NCI-H1417 treated with DMSO at 0.1 percent for 48 hours (cell line): ENCODE results near the gene VIPR2.

Experiments
- DNase-seq: peaks from one replicate; lab custom pipeline; 2025; lab: John Stamatoyannopoulos, UW

Gene VIPR2

DNA sequence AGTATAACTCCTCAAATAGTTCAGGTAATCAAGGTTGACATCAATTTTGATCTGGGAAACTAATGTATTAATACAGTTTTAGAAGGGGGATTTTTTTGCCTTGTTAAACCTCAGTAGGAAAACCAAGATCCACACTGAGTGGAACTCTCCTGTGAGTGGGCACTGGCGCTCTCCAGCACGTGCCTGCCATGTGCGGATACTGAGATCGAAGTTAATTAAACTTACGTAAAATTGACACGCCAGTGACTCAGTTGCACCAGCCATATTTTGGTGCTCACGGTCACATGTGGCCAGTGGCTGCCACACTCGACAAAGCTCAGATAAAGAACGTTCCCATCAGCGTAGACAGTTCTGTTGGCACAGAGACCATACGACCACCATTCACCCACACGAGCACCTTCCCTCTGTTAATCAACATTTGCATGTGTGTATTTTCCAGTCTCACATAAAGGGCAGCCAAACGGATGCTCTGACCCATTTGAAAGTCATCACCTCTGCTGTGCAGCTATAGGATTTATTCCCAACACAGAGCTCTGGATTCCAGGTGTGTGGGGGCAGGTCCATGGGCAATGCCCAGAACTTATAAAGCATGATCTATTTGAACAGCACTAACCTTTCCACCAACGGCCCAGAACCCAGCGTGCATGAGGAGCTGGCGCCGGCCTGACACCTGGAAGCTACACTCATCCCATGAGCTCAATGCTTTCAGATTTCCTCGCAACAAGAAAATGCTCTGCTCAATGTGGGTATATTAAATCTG is 77.7 kb downstream of the VIPR2 start:
- no peak for DNase-seq

DNA sequence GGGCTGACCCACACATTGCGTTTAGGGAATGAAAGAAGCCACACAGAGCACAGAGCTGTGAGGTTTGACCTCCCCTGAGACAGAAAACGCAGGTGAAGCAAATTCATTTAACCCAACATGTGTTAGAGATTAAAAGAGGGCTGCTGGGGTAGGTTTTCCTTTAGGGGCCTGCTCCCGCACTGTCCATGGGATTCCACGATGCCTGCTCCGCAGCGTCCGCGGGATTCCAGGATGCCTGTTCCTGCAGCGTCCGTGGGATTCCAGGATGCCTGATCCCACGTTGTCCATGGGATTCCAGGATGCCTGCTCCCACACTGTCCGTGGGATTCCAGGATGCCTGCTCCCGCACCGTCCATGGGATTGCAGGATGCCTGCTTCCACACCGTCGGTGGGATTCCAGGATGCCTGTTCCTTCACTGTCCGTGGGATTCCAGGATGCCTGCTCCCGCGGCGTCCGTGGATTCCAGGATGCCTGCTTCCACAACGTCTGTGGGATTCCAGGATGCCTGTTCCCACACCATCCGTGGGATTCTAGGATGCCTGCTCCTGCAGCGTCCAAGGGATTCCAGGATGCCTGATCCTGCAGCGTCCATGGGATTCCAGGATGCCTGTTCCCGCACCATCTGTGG is 78.7 kb downstream of the VIPR2 start:
- no peak for DNase-seq

GRCh38 chr7:159064816-159065510 is 79.7 kb downstream of the VIPR2 start:
- no peak for DNase-seq

DNA sequence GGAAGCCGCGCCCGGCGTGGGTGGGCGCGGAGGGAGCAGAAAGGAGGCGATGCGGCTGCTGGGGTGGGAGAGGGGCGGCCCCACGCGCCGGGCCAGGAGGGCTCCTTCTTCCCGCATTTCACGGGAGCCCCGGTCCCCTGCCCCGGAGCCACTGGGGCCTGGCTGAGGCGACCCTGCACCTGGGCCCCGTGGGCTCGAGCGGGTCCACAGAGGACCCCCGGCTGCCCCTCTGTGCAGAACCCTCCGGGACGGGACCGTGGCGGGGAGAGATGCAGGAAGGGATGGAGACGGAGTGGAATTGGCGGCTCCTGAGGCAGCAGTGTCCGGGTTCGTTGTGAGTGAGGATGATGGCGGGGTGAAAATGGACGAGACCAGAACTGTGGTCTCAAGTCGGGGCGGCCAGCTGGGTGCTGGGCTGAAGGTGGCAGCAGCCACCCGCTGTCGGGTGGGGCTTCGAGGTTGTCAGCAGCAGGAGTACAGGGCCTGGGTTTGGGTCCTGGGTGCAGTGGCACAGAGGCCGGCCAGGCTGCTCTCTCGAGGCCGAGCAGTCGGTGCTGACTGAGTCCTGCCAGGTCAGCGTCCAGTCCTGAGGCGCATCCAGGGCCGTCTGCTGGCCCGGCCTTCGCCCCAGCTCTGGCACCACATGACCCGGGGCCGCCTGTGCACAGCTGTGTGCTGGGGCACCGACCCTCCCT is 80.4 kb downstream of the VIPR2 start:
- DNase-seq: no peak

DNA sequence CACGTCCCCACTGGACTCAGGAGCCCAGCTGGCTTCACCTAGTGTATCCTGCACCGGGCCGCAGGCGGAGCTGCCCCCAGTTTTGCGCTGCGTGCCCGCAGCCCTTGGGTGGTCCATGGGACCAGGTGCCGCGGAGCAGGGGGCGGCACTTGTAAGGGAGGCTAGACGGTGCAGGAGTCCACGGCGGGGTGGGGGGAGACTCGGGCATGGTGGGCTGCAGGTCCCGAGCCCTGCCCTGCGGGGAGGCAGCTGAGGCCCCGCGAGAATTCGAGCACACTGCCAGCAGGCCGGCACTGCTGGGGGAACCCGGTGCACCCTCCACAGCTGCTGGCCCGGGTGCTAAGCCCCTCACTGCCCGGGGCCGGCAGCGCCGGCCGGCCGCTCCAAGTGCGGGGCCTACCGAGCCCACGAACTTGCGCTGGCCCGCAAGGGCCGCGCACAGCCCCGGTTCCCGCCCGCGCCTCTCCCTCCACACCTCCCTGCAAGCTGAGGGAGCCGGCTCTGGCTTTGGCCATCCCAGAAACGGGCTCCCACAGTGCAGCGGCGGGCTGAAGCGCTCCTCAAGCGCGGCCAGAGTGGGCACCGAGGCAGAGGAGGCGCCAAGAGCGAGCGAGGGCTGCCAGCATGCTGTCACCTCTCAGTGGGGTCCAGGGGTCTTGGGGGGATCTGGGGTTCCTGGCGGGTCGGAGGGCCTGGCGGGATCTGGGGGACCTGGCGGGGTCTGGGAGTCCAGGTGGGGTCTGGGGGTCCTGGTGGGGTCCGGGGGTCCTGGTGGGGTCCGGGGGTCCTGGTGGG is 81.4 kb downstream of the VIPR2 start:
- no peak for DNase-seq

DNA sequence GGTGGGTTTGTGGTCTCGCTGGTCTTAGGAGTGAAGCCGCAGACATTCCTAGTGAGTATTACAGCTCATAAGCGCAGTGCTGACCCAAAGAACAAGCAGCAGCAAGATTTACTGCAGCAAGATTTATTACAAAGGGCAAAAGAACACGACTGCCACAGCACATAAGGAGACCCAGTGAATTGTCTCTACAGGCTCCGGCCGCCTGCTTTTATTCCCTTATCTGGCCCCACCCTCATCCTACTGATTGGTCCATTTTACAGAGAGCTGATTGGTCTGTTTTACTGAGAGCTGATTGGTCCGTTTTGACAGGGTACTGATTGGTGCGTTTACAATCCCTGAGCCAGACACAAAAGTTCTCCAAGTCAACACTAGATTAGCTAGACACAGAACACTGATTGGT is 82.1 kb downstream of the VIPR2 start:
- no peak for DNase-seq

DNA sequence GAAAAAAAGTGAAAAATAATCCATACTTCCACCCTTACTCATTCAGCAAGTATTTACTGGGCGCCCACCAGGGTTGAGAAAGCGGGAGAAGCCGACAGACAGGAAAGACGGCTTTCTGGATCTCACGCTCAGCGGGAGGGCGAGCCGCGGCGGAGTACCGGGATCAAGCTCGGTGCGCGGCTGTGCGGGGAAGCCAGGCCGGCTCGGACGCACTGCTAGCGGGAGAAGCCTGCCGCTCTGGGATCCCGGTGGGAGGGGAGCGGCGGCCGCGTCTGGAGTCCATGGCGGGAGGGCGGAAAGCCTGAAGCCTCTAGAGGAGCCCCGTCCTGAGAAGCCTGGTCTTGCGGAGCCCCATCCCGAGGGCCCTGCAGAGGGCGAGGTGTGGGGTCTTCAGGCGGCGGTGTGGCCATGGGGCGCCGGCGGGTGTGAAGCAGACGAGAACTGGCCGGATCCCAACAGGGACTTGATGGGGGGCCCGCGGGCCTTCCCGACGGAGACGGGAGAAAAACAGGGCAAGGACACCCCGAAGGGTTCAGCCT is 82.9 kb downstream of the VIPR2 start:
- no peak for DNase-seq

- DNase-seq: no peak
Observed at GRCh38 chr7:159061209-159061608, 83.5 kb downstream of the VIPR2 start.

DNA sequence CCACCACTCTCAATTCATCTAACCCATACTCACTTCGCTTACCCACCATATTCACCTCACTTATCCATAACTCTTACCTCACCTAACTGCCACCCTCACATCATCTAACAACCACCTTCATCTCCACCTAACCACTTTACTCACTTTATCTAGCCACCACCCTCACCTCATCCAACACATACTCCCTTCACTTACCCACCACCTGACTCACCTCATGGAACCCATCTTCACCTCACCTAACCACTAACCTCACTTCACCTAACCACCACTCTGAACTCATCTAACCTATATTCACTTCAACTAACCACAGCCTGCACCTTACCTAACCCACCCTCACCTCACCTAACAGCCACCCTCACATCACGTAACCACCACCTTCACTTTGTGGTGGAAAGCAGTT is 84.2 kb downstream of the VIPR2 start:
- DNase-seq: no peak

GRCh38 chr7:159059629-159060028 is 85.0 kb downstream of the VIPR2 start:
- DNase-seq: no peak

DNA sequence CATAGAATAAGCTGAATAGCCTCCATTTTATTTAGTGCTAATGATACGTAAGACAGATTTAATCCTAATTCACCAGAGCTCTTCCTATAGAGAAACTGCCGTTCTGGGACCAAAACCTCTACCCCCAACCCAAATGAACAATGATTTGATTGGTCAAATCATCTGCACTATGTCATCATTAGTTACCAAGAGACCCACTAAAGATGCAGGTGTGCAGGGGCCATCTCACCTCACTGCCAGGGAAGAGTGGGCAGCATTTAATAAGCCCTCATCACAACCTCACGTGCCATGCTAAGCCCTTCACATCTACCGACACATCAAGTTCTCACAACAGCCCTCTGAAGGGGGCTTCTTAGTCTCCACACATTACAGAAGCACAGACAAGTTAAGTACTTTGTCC is 87.0 kb downstream of the VIPR2 start:
- DNase-seq: no peak

- no peak for DNase-seq
Observed at GRCh38 chr7:159056737-159057136, 87.9 kb downstream of the VIPR2 start.

DNA sequence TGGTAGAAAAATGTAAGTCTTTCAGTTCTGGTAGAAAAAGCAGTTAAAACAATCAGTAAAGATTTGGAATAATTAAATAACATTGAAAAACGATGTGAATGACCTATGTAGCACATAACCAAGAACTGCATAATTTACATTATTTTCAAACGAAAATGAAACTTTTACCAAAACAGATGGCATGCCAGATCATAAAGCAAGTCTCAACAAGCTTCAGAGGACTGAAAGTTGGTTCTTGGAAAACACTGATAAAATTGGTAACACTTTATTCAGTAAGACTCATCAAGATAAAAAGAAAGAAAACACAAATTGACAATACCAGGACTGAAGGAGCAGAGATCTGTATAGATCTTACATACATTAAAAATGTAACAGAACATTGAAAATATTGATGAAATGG is 92.8 kb downstream of the VIPR2 start:
- DNase-seq: no peak

DNA sequence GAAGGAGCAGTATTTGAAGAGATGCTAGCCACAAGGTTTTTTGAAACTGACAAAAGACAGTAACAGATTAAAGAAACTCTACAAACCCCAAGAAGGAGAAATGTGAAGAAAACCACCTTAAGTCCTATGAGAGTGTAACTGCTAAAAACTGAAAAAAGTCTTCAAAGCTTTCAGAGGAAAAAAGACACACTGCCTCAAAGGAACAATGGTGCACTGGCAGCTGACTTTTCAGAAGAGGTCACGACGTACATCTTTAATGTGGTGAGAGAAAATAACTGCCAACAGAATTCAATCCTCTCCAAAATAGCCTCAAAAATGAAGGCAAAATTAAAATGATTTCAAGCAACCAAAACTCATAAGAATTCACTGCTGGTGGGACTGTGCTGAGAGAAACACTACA is 94.0 kb downstream of the VIPR2 start:
- no peak for DNase-seq

- DNase-seq: no peak
Observed at GRCh38 chr7:159049266-159050025, 95.2 kb downstream of the VIPR2 start.

- no peak for DNase-seq
Observed at GRCh38 chr7:159048656-159049055, 96.0 kb downstream of the VIPR2 start.

- DNase-seq: no peak
Observed at GRCh38 chr7:159047536-159047935, 97.1 kb downstream of the VIPR2 start.

DNA sequence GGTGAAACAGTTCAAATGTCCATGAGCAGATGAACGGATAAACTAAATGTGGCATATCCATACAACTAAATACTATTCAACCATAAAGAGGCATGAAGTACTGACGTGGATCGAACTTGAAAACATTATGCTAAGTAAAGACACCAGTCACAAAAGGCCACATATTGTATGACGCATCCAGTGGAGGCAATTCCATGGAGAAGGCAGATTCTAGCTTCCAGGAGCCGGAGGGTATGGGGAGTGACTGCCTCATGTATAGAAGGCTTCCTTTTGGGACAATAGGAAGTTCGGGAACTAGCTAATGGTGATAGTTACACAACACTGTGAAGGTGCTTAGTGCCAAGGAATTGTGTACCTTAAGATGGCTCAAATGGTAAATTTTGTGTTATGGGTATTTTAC is 98.4 kb downstream of the VIPR2 start:
- DNase-seq: no peak

GRCh38 chr7:159045839-159046238 is 98.8 kb downstream of the VIPR2 start:
- no peak for DNase-seq

GRCh38 chr7:159042581-159043101 is 102.0 kb downstream of the VIPR2 start:
- no peak for DNase-seq

GRCh38 chr7:159042103-159042502 is 102.6 kb downstream of the VIPR2 start:
- DNase-seq: no peak
